SH-SY5Y (cell line): Measurements from ENCODE around the gene SCN7A.
A peak's percentile ranks its signal among the peaks of the same experiment; 100 is the strongest.

Source experiments
- GATA2 ChIP-seq: IDR thresholded peaks from 2 replicates; pipeline ENCODE4 v1.6.1; 2011; ENCODE audit warnings: mild to moderate bottlenecking, low read depth, low read length
- GATA3 ChIP-seq: IDR thresholded peaks from 2 replicates; pipeline ENCODE4 v1.6.1; 2011; ENCODE audit warnings: low read depth, mild to moderate bottlenecking, low read length, moderate library complexity

Gene SCN7A

DNA sequence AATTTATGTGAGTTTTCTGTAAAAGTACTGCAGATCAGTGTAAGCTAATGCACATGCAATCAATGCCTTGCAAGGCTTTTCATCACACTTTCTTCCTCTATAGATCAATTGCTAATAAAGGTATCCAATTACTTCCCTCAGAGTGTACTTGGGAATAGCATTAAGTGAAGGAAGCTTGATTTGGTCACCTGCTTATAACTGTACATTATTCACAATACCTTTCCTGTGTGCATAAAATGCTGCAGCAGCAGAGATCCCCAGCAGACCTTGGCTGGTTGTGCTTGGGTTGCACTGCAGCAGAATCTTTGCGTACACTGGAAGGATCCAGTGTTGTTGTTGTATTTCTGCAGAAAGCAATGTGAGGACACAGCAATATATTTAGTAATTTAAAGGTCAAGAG lies 99.8 kb downstream of the SCN7A start:
- TF ChIP-seq GATA3 (no peak), GATA2 (no peak)

DNA sequence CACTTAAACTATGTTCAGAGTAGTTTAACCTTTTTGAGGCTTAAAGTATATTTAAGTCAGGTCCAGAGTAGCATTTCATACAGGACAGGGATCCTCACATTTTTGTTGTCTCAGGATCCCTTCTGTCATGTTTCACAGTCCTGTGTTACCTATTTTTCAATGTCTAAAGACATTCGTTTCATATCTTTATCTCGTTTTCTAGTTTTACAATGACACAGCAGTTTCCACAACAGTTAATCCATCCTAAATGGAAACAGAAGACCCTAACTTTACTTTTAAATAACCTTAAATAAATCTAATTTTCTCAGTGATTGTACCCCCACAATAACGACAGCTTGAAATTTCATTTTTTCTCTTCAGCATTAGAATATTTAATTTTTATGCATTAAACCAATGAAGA lies 101.0 kb downstream of the SCN7A start:
- TF ChIP-seq GATA2: no peak
- no peak for TF ChIP-seq GATA3

DNA sequence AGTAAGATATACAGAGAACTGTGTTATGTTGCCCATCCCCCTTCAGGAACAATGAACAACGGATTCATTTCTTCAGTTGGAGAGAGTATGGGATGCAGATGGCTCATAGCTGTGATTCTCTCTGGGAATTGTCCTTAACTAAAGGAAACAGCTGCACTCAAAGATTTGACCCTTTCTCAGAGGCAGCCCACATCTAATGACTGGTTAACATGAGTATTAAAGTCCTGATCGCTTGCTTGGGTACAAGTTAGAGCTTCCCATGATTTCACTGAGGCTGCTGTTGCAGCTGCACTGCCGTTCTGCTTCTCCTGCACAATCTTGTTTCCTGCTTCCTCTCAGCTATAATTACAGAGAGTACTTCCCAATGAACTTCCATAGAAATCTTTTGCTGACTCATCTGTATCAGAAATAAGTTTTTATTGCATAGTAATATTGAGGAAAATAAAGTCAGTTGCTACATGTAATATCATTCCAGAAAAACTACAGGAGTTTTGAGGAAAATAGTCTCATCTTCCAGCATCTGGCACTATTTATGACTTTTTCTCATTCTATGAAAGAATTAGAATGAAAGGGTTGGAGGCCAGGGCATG lies 105.5 kb downstream of the SCN7A start:
- no peak for TF ChIP-seq GATA2
- no peak for TF ChIP-seq GATA3

DNA sequence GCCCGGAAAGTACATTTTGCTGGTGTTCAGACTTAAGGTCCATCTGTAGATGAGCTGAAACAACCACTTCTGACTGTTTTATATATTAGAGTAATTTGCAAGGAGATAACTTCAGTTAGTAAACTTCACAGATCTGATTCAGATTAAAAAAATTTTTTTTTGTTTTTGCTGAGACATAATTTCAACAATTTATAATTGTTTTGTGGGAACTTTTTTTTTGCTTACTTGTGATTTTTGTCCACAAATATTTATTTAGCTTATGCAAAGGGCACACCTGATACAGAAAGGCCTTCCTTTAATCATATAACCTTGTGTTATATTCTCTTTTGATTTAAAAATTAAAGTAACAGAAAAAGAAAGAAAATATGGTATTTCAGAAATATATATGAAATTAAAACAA lies 108.7 kb downstream of the SCN7A start:
- TF ChIP-seq GATA3: no peak
- TF ChIP-seq GATA2: no peak

DNA sequence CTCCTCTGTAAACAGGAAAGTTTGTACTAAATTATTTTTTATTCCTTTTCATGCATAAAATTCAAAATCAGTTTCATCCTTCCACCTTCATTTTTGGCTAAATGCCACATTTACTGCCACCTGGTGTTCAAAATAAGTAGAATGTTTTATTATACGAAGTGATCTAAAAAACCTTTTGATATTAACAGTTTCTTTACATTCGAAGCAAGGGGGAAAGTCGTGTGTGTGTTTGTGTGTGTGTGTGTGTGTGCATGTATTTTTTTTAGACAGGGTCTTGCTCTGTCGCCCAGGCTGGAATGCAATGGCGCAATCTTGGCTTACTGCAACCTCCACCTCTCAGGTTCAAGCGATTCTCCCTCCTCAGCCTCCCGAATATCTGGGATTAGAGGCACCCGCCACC lies 109.3 kb downstream of the SCN7A start:
- TF ChIP-seq GATA2: no peak
- TF ChIP-seq GATA3: no peak

DNA sequence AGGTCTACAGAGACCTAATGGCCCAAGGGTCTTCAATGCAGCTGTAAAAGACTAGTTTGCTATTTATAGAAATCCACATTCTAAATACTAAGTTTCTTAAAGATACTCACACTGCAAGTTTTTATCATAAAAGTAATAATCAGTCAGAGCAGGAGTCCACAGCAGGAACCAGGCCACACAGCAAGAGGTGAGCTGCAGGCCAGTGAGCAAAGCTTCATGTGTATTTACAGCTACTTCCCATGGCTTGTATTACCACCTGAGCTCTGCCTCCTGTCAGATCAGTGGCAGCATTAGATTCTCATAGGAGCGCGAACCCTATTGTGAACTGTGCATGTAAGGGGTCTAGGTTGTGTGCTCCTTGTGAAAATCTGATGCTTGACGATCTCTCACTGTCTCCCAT lies 111.6 kb downstream of the SCN7A start:
- no peak for TF ChIP-seq GATA2
- TF ChIP-seq GATA3: no peak

DNA sequence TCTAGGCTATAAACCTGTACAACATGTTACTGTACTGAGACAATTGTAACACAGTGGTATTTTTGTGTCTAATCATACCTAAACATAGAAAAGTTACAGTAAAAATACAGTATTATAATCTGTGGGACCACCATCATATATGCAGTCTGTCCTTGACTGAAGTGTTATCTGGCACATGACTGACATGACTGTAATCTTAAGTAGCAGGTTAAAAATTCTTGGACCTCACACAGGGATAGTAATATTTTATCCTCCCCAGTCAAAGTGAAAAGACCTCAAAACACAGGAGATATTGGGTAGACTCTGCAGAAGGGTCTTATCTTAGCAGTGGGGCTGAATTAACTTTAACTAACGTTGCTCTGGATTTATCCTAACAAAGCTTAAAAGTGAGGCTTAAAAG lies 113.4 kb downstream of the SCN7A start:
- TF ChIP-seq GATA2 (no peak), GATA3 (no peak)

DNA sequence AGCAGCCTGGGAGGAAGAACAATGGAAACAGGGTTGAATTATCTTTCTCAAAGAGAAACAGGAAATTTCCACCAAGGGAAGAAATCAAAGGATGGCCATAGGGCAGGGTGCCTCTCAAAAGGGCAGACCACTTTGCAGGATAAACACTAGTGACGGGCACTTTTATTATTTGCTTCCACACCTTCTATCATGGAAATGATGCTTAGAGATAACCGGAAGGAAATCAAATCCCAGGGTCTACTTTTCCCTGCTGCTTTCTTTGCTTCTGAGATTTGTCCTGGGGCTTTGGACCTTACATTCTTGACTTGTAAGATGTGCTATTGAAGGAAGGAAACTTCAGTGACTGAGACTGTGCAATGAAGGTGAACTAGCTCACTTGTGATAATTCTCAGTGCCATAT lies 117.2 kb downstream of the SCN7A start:
- TF ChIP-seq GATA3 (no peak), GATA2 (no peak)

DNA sequence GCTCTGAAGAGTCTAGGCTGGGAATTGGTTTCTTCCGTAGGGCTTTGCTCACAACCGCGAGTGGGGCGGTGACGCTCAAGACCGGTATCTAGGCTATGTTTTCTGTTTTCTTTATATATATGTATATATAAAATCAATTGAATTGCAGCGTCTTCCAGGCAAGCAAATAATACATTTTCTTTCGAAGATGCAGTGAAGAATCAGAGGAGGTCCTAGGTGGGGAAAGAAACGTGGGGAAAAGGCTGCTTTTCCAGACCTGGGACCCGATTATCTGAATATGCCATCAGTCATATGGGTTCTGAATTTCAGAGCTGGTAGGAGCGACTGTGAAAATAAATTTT lies 117.6 kb downstream of the SCN7A start:
- TF ChIP-seq GATA3 (no peak), GATA2 (no peak)

DNA sequence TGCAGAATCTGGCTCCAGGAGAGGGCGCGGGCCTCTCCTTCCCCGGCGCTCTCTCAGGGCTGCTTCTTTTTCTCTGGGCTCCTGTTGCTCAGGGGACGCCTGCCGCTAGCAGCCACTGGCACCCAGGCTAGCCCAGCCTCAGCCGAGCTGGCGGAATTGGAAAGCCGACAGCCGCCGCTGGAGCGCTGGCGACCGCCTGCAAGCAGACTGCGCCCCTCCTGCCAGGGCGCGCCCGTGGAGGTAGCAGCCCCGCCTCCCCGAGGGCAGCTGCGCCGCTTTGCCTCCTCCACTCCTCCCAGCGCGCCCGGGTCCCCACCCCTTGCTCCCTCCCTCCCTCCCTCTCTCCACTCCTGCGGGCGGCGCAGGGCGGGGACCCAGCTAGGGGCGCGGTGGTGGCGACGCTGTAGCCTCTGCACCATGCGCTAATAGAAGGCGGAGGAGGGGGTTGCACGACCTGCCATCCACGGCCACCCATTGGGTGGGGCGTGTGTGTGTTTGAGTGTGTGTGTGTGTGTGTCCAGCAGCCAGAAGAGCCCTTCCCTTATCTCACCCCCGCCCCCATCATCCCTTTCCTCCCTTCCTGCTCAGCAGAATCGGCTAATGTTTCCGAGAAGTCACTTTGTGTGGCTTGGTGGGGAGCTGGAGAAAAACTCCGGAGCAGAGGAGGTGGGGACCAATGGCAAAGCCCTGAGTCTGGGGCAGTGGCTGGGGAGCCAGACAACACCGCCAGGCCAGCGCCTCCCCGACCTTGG lies 118.1 kb downstream of the SCN7A start, which contains the start of gene SCN9A:
Gene SCN9A (minus strand): TSS at position 209 of the 752 bp plus-strand sequence. CDS start 64,188 bp downstream, outside the sequence.
- TF ChIP-seq GATA3 (no peak), GATA2 (peak; percentile 29; the same call in 1 of the 2 replicates)

DNA sequence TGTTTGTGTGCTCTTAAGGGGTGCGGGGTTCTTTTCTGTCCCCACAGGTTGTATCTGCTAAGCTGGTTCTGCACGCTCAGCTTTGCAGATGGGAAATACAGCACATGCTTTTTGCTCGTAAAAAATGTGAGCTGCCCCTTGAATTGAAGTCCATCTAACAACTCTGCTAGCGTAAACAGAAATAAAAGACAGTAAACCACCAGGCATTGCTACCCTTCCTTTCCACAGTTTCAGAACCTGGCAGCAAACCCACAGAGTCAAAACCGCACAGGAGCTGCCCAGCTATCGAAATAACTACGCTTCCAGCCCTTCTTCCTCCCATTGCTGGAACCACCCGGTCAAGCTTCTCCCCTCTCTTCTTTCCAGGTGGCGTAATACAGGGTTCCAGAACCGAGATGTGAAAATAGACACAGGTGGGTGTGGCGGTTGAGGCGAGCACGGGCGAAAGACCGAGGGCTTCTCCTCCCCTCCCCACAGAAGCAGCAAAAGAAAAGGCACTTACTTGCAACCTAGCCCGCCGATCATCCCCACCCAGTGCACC lies 118.8 kb downstream of the SCN7A start:
- no peak for TF ChIP-seq GATA3
- TF ChIP-seq GATA2: no peak

DNA sequence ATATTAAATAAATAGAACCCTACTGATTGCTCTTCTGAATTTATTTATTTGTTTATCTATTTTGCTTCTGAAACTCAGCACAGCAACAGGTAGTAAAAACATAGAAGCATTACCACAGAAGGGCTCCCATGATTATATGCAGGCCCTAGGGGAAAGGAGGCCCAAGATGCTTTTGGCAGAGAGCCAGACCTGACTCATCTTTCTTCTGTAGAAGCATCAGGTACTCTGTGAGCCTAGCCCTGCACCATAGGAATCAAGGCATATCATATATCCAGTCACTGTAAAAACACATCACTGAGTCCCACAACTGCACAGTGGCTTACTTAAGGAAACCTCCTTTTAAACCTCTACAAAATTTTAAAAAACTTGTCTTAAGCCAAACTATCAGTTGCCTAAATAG lies 120.1 kb downstream of the SCN7A start:
- TF ChIP-seq GATA3 (no peak), GATA2 (no peak)

DNA sequence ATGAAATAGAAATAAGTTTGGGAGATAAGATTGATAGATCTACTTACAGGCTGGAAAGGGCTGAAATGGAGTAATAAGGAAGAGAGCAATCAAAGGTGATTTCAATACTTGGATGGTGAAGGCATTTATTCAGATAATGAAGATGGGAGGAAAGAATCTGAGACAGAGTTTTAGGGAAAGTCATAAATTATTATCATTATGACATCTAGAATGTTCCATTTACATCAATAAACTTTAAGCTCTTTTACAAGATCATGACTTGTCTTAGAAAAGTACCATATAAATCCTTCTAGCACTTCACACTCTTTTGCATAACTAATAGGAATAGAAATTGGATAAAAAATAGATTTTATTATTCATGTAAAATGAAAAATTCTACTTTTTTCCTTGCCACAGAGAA lies 120.5 kb downstream of the SCN7A start:
- TF ChIP-seq GATA2 (no peak), GATA3 (no peak)

DNA sequence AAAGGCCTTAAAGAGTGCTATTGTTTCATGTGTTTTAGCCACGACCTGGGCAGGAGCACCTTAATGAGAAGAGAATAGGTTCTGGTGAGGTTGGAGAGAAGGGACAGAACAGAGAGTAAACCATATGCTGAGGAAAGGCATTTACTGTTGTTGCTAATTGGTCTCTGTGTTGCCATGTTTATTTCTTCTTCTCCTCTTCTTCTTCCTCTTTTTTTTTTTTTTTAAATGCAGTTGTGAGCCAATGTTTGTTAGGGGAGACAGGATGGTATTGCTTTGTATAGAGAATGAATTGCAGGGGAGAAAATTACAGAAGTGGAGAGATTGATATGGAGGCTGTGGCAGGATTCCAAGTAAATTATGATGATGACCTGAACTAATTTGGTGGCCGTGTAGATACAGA lies 120.9 kb downstream of the SCN7A start:
- no peak for TF ChIP-seq GATA2
- TF ChIP-seq GATA3: no peak

DNA sequence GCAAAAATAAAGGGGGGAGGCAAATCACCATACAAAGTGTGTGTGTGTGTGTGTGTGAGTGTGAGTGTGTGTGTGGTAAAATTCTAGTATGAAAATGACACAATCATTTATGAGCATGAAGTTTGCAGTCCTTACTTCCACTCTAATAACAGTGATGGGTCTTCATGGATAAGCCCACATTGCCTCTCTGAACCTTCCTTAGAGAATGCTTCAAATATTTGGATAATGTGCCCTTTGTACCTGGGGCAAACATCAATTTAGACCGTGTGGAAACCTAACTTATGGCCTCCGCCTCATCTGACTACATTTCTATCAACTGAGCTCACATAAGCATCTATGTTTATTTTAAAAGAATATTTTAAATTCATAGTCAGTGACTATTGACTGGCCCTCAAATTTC lies 122.0 kb downstream of the SCN7A start:
- TF ChIP-seq GATA3: no peak
- TF ChIP-seq GATA2: no peak
